ENCODE data around the gene NKX2-4. TPM values are rescaled to one million over a fixed set of nuclear protein-coding genes. Genes with fewer than 3 reads are reported as not detected.

NKX2-4 gene
- total RNA-seq, 1 experiment from 2014 or later, result not detected

GRCh38 chr20:21435576-21435975, 38.2 kb upstream of the NKX2-4 start:
- Mint-ChIP-seq H3K27ac (ENCODE audit: unreplicated experiment) (no peak overlapping the region), H3K9me3 (ENCODE audit: low read depth, unreplicated experiment) (no peaks in the 10 kb centered on the region), H3K4me1 (ENCODE audit: low read depth, unreplicated experiment) (peaks cover 12% of the 10 kb centered on the region), H3K36me3 (ENCODE audit: insufficient read depth, unreplicated experiment) (no peaks in the 10 kb centered on the region), H3K4me3 (ENCODE audit: low read depth, unreplicated experiment) (no peak overlapping the region), H3K27me3 (ENCODE audit: unreplicated experiment) (no peaks in the 10 kb centered on the region)
- CTCF ChIA-PET, result no interaction called here
- no peak for DNase-seq
- no TSS peak for BruUV-seq (replicated peaks)
- intact Hi-C loops (cut with micrococcal nuclease; ENCODE audit: unreplicated experiment), result no loop called here
- no peak for TF ChIP-seq CTCF (IDR thresholded peaks at IDR 0.05; ENCODE audit: unreplicated experiment)

GRCh38 chr20:21433329-21433890, 36.1 kb upstream of the NKX2-4 start:
- H3K9me3 Mint-ChIP-seq (ENCODE audit: low read depth, unreplicated experiment), result no peaks in the 10 kb centered on the region
- H3K36me3 Mint-ChIP-seq (ENCODE audit: insufficient read depth, unreplicated experiment), result no peaks in the 10 kb centered on the region
- no peak for TF ChIP-seq CTCF (IDR thresholded peaks at IDR 0.05; ENCODE audit: unreplicated experiment)
- no TSS peak for BruUV-seq (replicated peaks)
- H3K4me1 Mint-ChIP-seq (ENCODE audit: low read depth, unreplicated experiment), result peaks cover 12% of the 10 kb centered on the region
- CTCF ChIA-PET, result no interaction called here
- intact Hi-C loops (cut with micrococcal nuclease; ENCODE audit: unreplicated experiment), result no loop called here
- DNase-seq, result no peak
- no peak overlapping the region for H3K4me3 Mint-ChIP-seq (ENCODE audit: low read depth, unreplicated experiment)
- no peaks in the 10 kb centered on the region for H3K27me3 Mint-ChIP-seq (ENCODE audit: unreplicated experiment)
- H3K27ac Mint-ChIP-seq (ENCODE audit: unreplicated experiment), result peak overlapping the region; percentile 5

- no peaks in the 10 kb centered on the region for H3K36me3 Mint-ChIP-seq (ENCODE audit: insufficient read depth, unreplicated experiment)
- no peaks in the 10 kb centered on the region for H3K27me3 Mint-ChIP-seq (ENCODE audit: unreplicated experiment)
- peaks cover 12% of the 10 kb centered on the region for H3K4me1 Mint-ChIP-seq (ENCODE audit: low read depth, unreplicated experiment)
- BruUV-seq (replicated peaks), result no TSS peak
- no peak for DNase-seq
- CTCF ChIA-PET, result no interaction called here
- no peak overlapping the region for H3K4me3 Mint-ChIP-seq (ENCODE audit: low read depth, unreplicated experiment)
- peak overlapping the region; percentile 5 for H3K27ac Mint-ChIP-seq (ENCODE audit: unreplicated experiment)
- intact Hi-C loops (cut with micrococcal nuclease; ENCODE audit: unreplicated experiment), result no loop called here
- no peaks in the 10 kb centered on the region for H3K9me3 Mint-ChIP-seq (ENCODE audit: low read depth, unreplicated experiment)
- no peak for TF ChIP-seq CTCF (IDR thresholded peaks at IDR 0.05; ENCODE audit: unreplicated experiment)
Measured at GRCh38 chr20:21432911-21433310, 35.6 kb upstream of the NKX2-4 start.

- DNase-seq, result no peak
- no peak for TF ChIP-seq CTCF (IDR thresholded peaks at IDR 0.05; ENCODE audit: unreplicated experiment)
- H3K4me3 Mint-ChIP-seq (ENCODE audit: low read depth, unreplicated experiment), result no peak overlapping the region
- intact Hi-C loops (cut with micrococcal nuclease; ENCODE audit: unreplicated experiment), result no loop called here
- H3K36me3 Mint-ChIP-seq (ENCODE audit: insufficient read depth, unreplicated experiment), result no peaks in the 10 kb centered on the region
- H3K27me3 Mint-ChIP-seq (ENCODE audit: unreplicated experiment), result no peaks in the 10 kb centered on the region
- CTCF ChIA-PET, result no interaction called here
- H3K4me1 Mint-ChIP-seq (ENCODE audit: low read depth, unreplicated experiment), result peaks cover 12% of the 10 kb centered on the region
- H3K9me3 Mint-ChIP-seq (ENCODE audit: low read depth, unreplicated experiment), result peaks cover under 1% of the 10 kb centered on the region
- no TSS peak for BruUV-seq (replicated peaks)
- no peak overlapping the region for H3K27ac Mint-ChIP-seq (ENCODE audit: unreplicated experiment)
Measured at GRCh38 chr20:21430020-21430419, 32.7 kb upstream of the NKX2-4 start.
